Kidney (tissue), 14 donors: Measurements from ENCODE around the gene PLD4. TPM values are rescaled to one million over a fixed set of nuclear protein-coding genes. Genes with fewer than 3 reads are reported as not detected.

Experiments used
- DNase-seq, 5 donors: peaks; one replicate each; pipeline ENCODE4 v3.0.0-alpha.2; 2013 to 2020
- FAIRE-seq: peaks from 2 replicates; lab custom pipeline; 2012; peaks lifted over from hg19 to GRCh38; lab: Jason Lieb, UNC
- H3K27ac ChIP-seq, 2 donors: one replicate each; pipeline ENCODE4 v1.7.0; 2013; ENCODE audit warnings: low read depth in 2 of 2, low read length in 2 of 2, inconsistent platforms in 1 of 2
- H3K27me3 ChIP-seq: one replicate; pipeline ENCODE4 v1.7.1; 2013; ENCODE audit warnings: low read length, inconsistent platforms; ENCODE audit not compliant: control insufficient read depth, insufficient read depth
- H3K36me3 ChIP-seq, 3 donors: one replicate each; pipeline versions ENCODE4 v1.7.0 to v1.7.1; 2013; ENCODE audit warnings: low read length in 3 of 3, control low read depth in 1 of 3, inconsistent platforms in 1 of 3; ENCODE audit not compliant: insufficient read depth in 3 of 3, control insufficient read depth in 2 of 3
- H3K4me1 ChIP-seq, 3 donors: one replicate each; pipeline versions ENCODE4 v1.7.0 to v1.7.1; 2013; ENCODE audit warnings: low read length in 3 of 3, inconsistent platforms in 1 of 3, low read depth in 1 of 3; ENCODE audit not compliant: control insufficient read depth in 2 of 3, insufficient read depth in 2 of 3
- H3K4me3 ChIP-seq, 3 donors: one replicate each; pipeline versions ENCODE4 v1.7.0 to v1.8.1; 2013; ENCODE audit warnings: low read length in 3 of 3, control low read depth in 1 of 3, inconsistent platforms in 1 of 3
- H3K9ac ChIP-seq, 3 donors: one replicate each; pipeline versions ENCODE4 v1.7.0 to v1.7.1; 2013; ENCODE audit warnings: low read length in 3 of 3, control low read depth in 1 of 3, inconsistent platforms in 1 of 3
- H3K9me3 ChIP-seq, 3 donors: one replicate each; pipeline versions ENCODE4 v1.7.0 to v1.7.1; 2013; ENCODE audit warnings: low read length in 3 of 3, control low read depth in 1 of 3, inconsistent platforms in 1 of 3; ENCODE audit not compliant: control insufficient read depth in 2 of 3, insufficient read depth in 1 of 3
- CTCF ChIP-seq: IDR thresholded peaks from 3 replicates; pipeline ENCODE4 v1.5.1; 2012; ENCODE audit warnings: mild to moderate bottlenecking, moderate library complexity, borderline replicate concordance; ENCODE audit not compliant: insufficient read depth; ENCODE audit errors: extremely low read depth
- intact Hi-C: fragments of 100-400 bp; cut with DNase I; formaldehyde crosslinking; loops from one replicate; pipeline ENCODE4 v1.11.1; 2022
- polyA plus RNA-seq: library from polyadenylated mRNA; stranded (reverse); fragments of 350-450 nt; fragmentation: Illumina TruSeq; extraction: RNeasy Lipid Tissue Mini Kit (QIAGEN cat#74804); gene quantifications from one replicate; pipeline ENCODE4 v1.2.3, GENCODE V29; 2014; ENCODE audit warnings: low read depth, low replicate concordance; ENCODE audit not compliant: insufficient read depth
- total RNA-seq: library from RNA; stranded (reverse); fragmentation: NEBNext Ultra II Directional; extraction: Animal tissue kit (Norgen Biotek cat#: 25700); gene quantifications from one replicate; pipeline ENCODE4 v1.2.1, GENCODE V29; 2021
- donor health status: control.
- donor health status: control.
- donor health status: control.
- donor health status: control.
- donor health status: control.
- donor health status: DM: yes; HTN: yes; CAD: no.
- donor health status: Normal renal cell carcinoma (clear cell type).

PLD4 gene
- total and polyA plus RNA-seq, 2 donors from 2014 or later, result 3.2 TPM; not detected in 1

GRCh38 chr14:104977681-104978653 is 53.3 kb downstream of the PLD4 start, which contains the start of gene AHNAK2:
Gene AHNAK2 (minus strand): TSS chr14:104978374. CDS start chr14:104978237, 137 bp downstream.
- Histone ChIP-seq H3K9me3 (no peaks in the 10 kb centered on the region), H3K27ac (no peak within 1 kb of the TSS), H3K27me3 (peaks cover 2% of the 10 kb centered on the region), H3K4me3 (peak within 1 kb of the TSS; percentile 20 to 55 (median 43)), H3K36me3 (no peaks in the 10 kb centered on the region), H3K9ac (peak within 1 kb of the TSS in 1 of 3 donors; percentile 34), H3K4me1 (peaks cover 0 to 27% (median 5%) of the 10 kb centered on the region in 3 donors)
- FAIRE-seq (no peak), DNase-seq (peak; percentile 85 to 92 (median 90))
- no peak for TF ChIP-seq CTCF
- intact Hi-C loops, result loop anchor here (10.0 kb wide), 1 partner anchor 67 kb away; no protein-coding TSS in a partner anchor

GRCh38 chr14:104978746-104979691 is 54.3 kb downstream of the PLD4 start:
- Histone ChIP-seq H3K27ac (no peak overlapping the region), H3K4me3 (no peak overlapping the region), H3K27me3 (peaks cover 2% of the 10 kb centered on the region), H3K36me3 (no peaks in the 10 kb centered on the region), H3K9ac (no peak overlapping the region), H3K9me3 (no peaks in the 10 kb centered on the region), H3K4me1 (peaks cover 0 to 27% (median 5%) of the 10 kb centered on the region in 3 donors)
- intact Hi-C loops, result loop anchor here (10.0 kb wide), 1 partner anchor 66 kb away; no protein-coding TSS in a partner anchor
- no peak for TF ChIP-seq CTCF
- FAIRE-seq, result no peak
- peak in 2 of 5 donors; percentile 57 to 76 for DNase-seq

GRCh38 chr14:104979758-104980610 is 55.3 kb downstream of the PLD4 start:
- intact Hi-C loops, result loop anchor here (10.0 kb wide), 1 partner anchor 65 kb away; no protein-coding TSS in a partner anchor
- DNase-seq (peak; percentile 41 to 95 (median 57)), FAIRE-seq (no peak)

More at GRCh38 chr14:104979758-104980610, 55.3 kb downstream of the PLD4 start:
- Histone ChIP-seq H3K4me3 (no peak overlapping the region), H3K9me3 (no peaks in the 10 kb centered on the region), H3K27ac (no peak overlapping the region), H3K4me1 (peaks cover 0 to 24% (median 5%) of the 10 kb centered on the region in 3 donors), H3K27me3 (peaks cover 2% of the 10 kb centered on the region), H3K36me3 (no peaks in the 10 kb centered on the region), H3K9ac (no peak overlapping the region)
- TF ChIP-seq CTCF, result no peak
